GM18861 (cell line): ENCODE results near the gene TAOK2.
"Not testable (repeated sequence)": the region's sequence is repeated elsewhere in the genome, so short reads cannot be mapped to it uniquely, and the experiment has no call there.

Experiments
- ATAC-seq: cut with Tn5 transposase; IDR thresholded peaks from one replicate; pipeline ENCODE4 v1.9.1; 2021; ENCODE audit not compliant: unreplicated experiment

Gene TAOK2

DNA sequence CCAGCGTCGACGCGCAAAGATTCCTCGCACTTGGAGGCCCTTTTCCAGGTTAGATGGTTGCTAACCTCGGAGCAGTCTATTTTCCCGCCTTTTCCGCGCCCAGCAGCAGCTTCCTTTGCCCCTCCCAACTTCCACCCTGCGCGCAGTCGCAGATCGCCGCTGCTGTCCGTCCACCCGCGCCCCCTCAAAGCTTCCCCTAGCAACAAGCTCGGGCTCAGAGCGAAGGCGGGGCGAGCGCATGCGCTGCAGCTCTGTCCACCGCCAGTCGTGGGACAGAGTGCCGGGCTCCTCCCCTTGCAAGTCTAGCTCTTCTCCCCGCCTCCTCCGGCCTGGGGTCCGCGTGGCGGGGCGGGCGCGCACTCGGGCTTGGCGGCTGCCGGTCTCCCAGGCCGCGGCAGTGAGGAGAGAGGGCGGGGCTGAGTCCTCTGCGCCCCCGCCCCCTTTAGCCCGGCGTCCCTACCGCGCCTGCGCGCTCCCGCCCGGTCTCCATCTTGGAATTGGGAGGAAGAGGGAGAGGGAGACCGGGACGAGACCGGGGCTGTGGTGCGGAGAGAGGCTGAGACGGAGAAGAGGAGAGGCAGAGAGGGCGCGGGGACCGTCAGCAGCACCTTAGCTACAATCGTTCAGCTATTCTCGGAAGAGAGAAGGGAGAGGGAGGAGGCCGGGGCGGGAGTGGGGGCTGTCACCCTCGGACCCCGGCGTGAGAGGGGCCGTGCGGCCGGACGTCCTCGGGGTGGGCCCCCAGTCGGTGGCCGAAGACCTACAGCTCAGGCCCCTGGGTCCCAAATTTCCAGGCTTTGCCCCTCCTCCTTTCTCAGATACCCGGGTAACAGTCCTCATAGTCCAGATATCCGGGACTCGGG, at the start of gene TAOK2:
Gene TAOK2 (plus strand): TSS at position 485 of the 863 bp plus-strand sequence. CDS start 3,905 bp downstream, outside the sequence.
- peak; percentile 87 for ATAC-seq

DNA sequence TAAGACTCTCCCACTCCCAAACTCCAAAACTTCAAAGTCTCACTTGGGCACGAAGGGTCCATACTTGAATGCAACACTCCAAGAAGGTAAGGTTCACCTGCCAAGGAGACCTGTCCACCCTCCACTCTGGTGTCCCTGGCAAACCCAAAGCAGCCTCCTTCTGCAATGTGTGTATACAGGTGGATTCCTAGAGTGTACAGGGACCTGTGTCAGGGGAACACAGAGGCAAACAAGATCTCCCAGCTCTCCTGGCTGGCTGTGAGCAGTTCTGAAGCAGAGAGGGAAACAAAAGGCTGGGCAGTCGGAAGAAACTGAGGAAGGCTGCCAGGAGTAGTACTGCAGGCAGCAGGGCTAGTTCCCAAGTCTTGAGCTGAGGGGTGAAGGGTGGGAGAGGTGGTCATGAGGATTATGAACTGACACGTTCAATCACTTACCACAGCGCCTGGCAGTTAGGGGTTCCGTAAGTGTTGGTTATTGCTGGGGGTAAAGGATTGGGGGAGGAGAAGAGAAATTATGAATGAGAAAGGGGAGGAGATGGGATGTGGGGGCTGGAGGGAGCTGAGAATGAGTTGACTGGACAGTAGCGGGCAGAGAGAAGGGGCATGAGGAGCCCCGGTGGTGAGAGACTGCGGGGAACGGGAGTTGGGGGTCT, 48.4 kb upstream of the TAOK2 start:
- no peak for ATAC-seq

DNA sequence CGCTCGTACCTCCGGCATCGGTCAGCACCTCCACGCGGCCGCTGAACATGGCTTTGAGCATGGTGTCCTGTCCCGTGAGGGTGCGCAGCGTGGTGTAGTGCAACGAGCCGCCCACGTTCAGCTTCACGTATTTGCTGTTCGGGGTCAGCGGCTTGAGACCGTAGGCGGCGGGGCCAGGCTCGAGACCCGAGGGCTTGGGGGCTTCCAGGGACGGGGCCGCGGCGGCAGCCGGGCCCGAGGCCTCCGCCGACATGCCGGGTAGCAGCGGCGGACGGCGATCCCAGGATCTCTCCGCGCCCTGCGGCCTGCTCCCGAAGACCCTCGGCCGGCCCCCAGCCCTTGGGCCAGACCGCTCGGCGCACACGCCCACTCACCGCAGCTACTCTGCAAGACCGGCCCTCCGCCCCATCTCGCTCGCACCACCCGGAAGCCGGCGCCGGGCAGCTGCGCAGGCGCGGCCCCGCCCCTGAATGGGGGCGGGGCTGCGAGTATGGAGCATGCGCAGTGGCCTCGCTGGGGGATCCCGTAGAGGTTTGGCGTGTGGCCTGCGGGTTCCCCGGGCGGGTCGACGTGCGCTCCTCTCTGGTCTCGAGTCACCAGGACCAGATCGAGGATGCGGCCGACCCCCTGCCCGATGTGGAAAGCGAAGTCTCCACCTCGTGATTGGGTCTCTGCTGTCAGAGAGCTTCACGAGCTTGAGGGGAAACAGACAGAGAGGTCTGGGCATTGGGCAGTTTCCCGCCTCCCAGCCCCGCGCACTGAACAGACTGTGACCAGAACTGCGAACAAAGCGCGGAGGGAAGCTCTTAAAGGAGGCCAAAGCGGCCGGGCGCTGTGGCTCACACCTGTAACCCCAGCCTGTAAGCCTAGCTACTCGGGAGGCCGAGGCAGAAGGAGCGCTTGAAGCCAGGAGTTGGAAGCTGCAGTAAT, 47.6 kb upstream of the TAOK2 start, which contains the start of gene KCTD13:
Gene KCTD13 (minus strand): TSS at position 446 of the 930 bp plus-strand sequence. CDS start 193 bp downstream, at position 253.
- peak; percentile 64 for ATAC-seq

GRCh38 chr16:29926711-29927052, 47.0 kb upstream of the TAOK2 start:
- ATAC-seq: no peak

GRCh38 chr16:29927070-29927905, 46.4 kb upstream of the TAOK2 start:
- ATAC-seq: no peak

DNA sequence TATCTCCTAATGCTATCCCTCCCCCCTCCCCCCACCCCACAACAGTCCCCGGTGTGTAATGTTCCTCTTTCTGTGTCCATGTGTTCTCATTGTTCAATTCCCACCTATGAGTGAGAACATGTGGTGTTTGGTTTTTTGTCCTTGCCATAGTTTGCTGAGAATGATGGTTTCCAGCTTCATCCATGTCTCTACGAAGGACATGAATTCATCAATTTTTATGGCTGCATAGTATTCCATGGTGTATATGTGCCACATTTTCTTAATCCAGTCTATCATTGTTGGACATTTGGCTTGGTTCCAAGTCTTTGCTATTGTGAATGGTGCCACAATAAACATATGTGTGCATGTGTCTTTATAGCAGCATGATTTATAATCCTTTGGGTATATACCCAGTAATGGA, 41.9 kb upstream of the TAOK2 start:
- not testable (repeated sequence) for ATAC-seq

DNA sequence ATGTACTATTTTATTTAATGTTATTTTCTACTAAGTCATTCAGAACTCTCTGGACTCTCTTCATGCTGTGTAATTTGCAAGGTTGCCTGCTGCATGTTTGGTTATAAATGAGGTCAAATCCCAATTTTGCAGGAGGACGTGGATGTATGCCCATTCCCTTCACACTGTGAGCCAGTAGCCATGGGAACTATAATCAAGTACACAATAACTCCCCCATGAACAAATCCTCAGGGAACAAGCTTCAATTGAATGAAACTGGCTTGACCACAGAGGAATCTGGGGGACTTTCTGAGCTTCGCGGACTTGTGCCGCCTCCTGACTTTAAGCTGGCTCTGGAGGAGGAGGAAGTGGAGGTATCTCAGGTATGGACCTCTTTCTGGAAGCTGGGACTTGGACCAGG, 33.0 kb upstream of the TAOK2 start:
- ATAC-seq: no peak

DNA sequence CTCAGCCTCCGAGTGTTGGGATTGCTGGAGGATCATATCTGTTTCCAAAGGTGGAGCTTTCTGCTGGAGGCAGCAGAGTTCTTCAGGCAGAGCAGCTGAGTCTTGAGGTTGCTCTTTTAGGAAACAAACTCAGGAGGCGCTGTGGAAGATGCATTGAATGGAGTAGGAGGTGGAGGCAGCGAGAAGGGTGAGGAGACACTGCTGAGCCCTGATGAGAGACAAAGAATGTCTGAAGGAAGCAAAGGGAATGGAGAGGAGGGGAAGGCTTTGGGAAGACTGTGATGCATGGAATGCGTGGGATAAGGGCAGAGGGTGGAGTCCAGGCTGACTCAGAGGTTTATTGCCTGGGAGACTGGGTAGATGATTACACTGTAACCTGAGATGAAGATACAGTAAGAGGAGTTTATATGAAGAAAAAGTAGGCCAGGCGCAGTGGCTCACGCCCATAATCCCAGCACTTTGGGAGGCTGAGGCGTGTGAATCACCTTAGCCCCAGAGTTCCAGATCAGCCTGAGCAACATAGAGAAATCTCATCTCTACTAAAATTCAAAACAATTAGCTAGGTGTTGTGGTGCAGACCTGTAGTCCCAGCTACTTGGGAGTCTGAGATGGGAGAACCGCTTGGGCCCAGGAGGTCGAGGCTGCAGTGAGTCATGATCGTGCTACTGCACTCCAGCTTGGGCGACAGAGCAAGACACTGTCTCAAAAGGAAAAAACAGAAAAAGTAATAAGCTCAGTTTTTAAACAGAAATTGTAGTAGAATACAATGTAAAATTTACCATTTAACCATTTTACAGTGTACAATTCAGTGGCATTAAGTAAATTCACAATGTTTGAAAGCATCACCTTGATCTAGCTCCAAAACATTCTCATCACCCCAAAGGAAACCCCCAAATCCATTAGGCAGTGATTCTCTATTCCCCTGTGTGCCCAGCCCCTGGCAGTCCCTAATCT, 29.5 kb upstream of the TAOK2 start:
- ATAC-seq: no peak

DNA sequence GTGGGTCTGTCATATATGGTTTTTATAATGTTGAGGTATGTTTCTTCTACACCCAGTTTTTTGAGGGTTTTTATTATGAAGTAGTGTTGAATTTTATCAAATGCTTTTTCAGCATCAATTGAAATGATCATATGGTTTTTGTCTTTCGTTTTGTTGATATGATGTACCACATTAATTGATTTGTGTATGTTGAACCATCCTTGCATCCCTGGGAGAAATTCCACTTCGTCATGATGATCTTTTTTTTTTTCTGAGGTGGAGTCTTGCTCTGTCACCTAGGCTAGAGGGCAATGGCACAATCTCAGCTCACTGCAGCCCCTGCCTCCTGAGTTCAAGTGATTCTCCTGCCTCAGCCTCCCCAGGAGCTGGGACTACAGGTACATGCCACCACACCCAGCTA, 25.8 kb upstream of the TAOK2 start:
- no peak for ATAC-seq

GRCh38 chr16:29950806-29951461, 22.7 kb upstream of the TAOK2 start:
- no peak for ATAC-seq

DNA sequence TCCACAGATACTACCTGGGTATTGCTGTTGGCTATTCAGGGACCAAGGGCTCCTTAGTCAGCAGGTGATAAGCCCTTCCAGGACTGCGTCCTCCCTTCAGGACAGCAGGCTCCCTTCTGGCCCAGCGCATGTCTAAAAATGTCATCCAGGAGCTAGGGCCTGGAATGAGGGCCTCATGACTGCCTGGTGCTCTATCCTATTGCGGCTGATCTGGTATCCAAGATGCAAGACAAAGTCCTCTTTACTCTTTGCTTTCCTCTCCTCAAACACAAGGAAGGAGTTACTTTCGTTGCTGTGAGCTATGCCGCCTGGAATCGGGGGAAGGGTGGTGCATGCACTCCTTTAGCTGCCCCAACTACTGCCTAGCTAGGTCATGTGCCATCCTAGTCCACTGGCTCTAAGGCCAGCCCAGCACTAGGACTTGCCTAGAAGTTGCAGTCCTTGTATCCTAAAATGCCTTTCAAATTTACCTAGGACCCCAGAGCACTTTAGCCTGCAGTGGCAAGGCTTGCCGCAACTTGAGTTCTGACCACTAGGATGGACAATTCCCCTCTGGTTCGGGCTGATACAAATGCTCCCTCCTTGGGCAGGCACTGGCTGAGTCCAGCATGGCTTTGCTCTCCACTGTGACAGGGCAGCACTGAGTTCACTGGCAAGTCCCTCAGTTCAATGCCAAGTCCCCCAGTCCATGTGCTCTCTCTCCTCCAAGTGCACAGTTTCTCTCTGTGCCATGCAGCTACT, 21.9 kb upstream of the TAOK2 start:
- no peak for ATAC-seq

GRCh38 chr16:29958756-29959155, 14.9 kb upstream of the TAOK2 start:
- no peak for ATAC-seq

GRCh38 chr16:29959293-29959692, 14.4 kb upstream of the TAOK2 start:
- ATAC-seq: no peak

- not testable (repeated sequence) for ATAC-seq
Measured at GRCh38 chr16:29959821-29960220, 13.8 kb upstream of the TAOK2 start.

DNA sequence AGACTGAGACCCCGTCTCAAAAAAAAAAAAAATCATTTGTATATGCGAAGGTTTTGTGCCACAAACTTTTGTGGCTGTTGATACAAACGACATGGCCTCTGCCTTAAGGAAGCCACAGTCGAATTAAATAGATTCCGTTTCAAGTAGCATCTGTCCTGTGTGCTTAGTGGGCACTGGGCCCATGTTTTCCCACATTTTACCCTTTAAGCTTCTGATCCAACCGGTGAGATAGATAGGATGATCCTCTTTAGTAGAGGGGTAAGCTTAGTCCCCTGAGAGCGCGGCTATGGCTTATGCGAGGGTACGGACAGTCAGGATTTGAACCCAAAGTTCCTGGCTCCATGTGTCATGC, 12.6 kb upstream of the TAOK2 start:
- ATAC-seq: no peak

DNA sequence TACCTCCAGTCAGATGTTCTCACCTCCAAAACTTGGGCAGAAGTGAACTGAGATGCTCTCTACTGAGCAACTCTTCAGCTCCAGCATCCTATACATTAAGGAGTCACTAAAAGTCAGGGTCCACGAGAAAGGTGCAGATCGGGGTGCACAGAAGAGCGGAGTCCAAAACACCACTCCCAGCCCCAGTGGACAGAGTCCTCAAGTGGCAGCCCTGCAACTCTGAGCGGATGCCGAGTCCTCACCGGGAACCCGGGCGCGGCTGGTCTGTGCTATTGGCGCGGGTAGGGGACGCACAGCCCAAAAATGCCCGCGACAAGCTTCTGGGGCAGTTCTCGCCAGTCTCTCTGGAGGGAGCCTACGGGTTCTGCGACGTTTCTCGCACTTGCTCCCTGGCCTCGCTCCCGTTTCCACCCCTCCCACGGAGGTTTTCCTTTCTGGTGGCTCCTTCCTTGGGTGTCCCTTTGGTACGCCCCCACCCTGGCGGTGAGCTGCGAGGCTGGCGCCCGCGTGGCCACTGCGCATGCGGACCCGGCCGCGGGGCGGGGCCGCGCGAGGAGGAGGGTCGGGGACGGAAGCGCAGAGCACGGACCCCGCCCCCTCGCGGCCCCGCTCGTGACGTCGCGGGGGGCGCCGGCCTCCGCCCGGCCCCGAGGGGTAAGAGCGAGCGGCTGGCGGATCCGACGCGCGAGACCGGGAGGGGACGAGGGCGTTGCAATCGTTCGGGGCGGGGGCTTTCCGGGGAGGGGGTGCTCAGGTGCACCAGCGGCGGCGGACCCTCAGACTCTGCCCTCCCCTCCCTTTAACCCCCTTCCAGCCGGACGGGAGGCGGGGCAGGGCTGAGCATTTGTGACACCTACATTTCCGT, 12.0 kb upstream of the TAOK2 start, which contains the start of gene TMEM219:
Gene TMEM219 (plus strand): TSS at position 601 of the 865 bp plus-strand sequence. CDS start 1,065 bp downstream, outside the sequence.
- peak; percentile 93 for ATAC-seq
